HepG2 (cell line): Measurements from ENCODE around the gene FAM83G. TPM values are rescaled to one million over a fixed set of nuclear protein-coding genes. Genes with fewer than 3 reads are reported as not detected.

Experiments used
- ATAC-seq: fragments of 200-7000 bp; cut with Tn5 transposase; 3 replicates; pipeline ENCODE4 v1.9.1; 2020; ENCODE audit warnings: mild to moderate bottlenecking, moderate library complexity
- BruUV-seq: library from RNA; stranded (reverse); fragments of 400-500 nt; replicated peaks from 2 replicates; lab custom pipeline; 2021; lab: Mats Ljungman, UMichigan
- CTCF ChIA-PET: fragments of 300-600 bp; formaldehyde crosslinking; extraction: SDS; loops from one replicate; lab custom pipeline; 2021; ENCODE audit warnings: low total read pairs, inconsistent platforms, low intra/inter-chr PET ratio; lab: Yijun Ruan, JAX
- POLR2A ChIA-PET: fragments of 350-600 bp; sonication (Branson Sonifier 250); formaldehyde crosslinking; loops from one replicate; lab custom pipeline; 2020; ENCODE audit warnings: antibody characterized with exemption, inconsistent platforms; lab: Yijun Ruan, JAX
- DNase-seq: peaks from one replicate; pipeline ENCODE4 v3.0.0-alpha.2; 2015; ENCODE audit warnings: low spot score
- FAIRE-seq: peaks from 3 replicates; lab custom pipeline; 2011; peaks lifted over from hg19 to GRCh38; lab: Jason Lieb, UNC
- H2AFZ ChIP-seq: one replicate; pipeline ENCODE4 v1.6.1; 2011; ENCODE audit warnings: low read length, inconsistent platforms
- H3K27ac ChIP-seq: fragments of 300-600 bp; 3 replicates; pipeline ENCODE4 v1.8.0; 2011; ENCODE audit warnings: mixed run types, mild to moderate bottlenecking, mixed read lengths, low read length, inconsistent platforms; ENCODE audit not compliant: insufficient read depth; ENCODE audit errors: extremely low read length
- H3K27me3 ChIP-seq, 2 experiments: fragments of 200-600 bp in 1 of 2; 2 replicates in 1 of 2; 3 replicates in 1 of 2; pipeline versions ENCODE4 v1.6.0 to v1.8.0; 2011; ENCODE audit warnings: low read length in 2 of 2, mild to moderate bottlenecking in 2 of 2, moderate library complexity in 2 of 2, inconsistent platforms in 1 of 2; ENCODE audit not compliant: insufficient read depth in 2 of 2, control insufficient read depth in 1 of 2
- H3K36me3 ChIP-seq, 2 experiments: fragments of 200-600 bp in 1 of 2; replicated peaks in 1 of 2; 2 replicates in 1 of 2; 3 replicates in 1 of 2; pipeline versions ENCODE4 v1.5.1 to v1.8.0; 2011; ENCODE audit warnings: low read length in 2 of 2, inconsistent platforms in 1 of 2; ENCODE audit not compliant: insufficient read depth in 2 of 2, control insufficient read depth in 1 of 2
- H3K4me1 ChIP-seq: 2 replicates; pipeline ENCODE4 v1.5.1; 2012; ENCODE audit warnings: low read length, inconsistent platforms; ENCODE audit not compliant: insufficient read depth
- H3K4me2 ChIP-seq: 2 replicates; pipeline ENCODE4 v1.6.0; 2011; ENCODE audit warnings: low read depth, low read length, inconsistent platforms
- H3K4me3 ChIP-seq, 3 experiments: fragments of 200-600 bp in 1 of 3; sonication (generic), shearing (Covaris generic) in 1 of 3; replicated peaks in 1 of 3; 2 replicates each; pipeline ENCODE4 v1.5.1; 2011 to 2016; ENCODE audit warnings: low read length in 3 of 3, inconsistent platforms in 2 of 3, low read depth in 2 of 3, mild to moderate bottlenecking in 2 of 3, control low read depth in 1 of 3, mixed read lengths in 1 of 3; ENCODE audit not compliant: insufficient read depth in 1 of 3
- H3K79me2 ChIP-seq: one replicate; pipeline ENCODE4 v1.6.1; 2011; ENCODE audit warnings: low read length, inconsistent platforms; ENCODE audit not compliant: insufficient read depth
- H3K9ac ChIP-seq: 2 replicates; pipeline ENCODE4 v1.6.0; 2011; ENCODE audit warnings: mild to moderate bottlenecking, low read depth, low read length, inconsistent platforms; ENCODE audit not compliant: insufficient read depth
- H3K9me3 ChIP-seq: 2 replicates; pipeline ENCODE4 v1.5.1; 2012; ENCODE audit warnings: mild to moderate bottlenecking, low read length
- H4K20me1 ChIP-seq: 2 replicates; pipeline ENCODE4 v1.6.0; 2011; ENCODE audit warnings: inconsistent platforms, mild to moderate bottlenecking, low read length, moderate library complexity; ENCODE audit not compliant: insufficient read depth
- BCL3 ChIP-seq: sonication (generic); formaldehyde crosslinking; IDR thresholded peaks from 2 replicates; pipeline ENCODE4 v1.5.1; 2020; ENCODE audit warnings: mild to moderate bottlenecking, missing genetic modification reagents, moderate library complexity
- CBX1 ChIP-seq: IDR thresholded peaks from one replicate; pipeline ENCODE4 v1.6.1; 2016; ENCODE audit warnings: antibody characterized with exemption, low read depth
- DZIP1 ChIP-seq: sonication (generic); formaldehyde crosslinking; IDR thresholded peaks from 2 replicates; pipeline ENCODE4 v1.5.0; 2020; ENCODE audit warnings: mild to moderate bottlenecking, missing genetic modification reagents
- ELF4 ChIP-seq: sonication (generic); formaldehyde crosslinking; IDR thresholded peaks from 2 replicates; pipeline ENCODE4 v1.5.0; 2020; ENCODE audit warnings: missing genetic modification reagents, mild to moderate bottlenecking, moderate library complexity, borderline replicate concordance
- EZH2 ChIP-seq: conservative IDR thresholded peaks from 2 replicates; pipeline ENCODE4 v1.6.1; 2012; ENCODE audit warnings: mild to moderate bottlenecking, low read depth, low read length, moderate library complexity
- HBP1 ChIP-seq: IDR thresholded peaks from 2 replicates; pipeline ENCODE4 v1.6.1; 2016; ENCODE audit warnings: low read depth, control low read depth
- HOXA3 ChIP-seq: sonication (generic); formaldehyde crosslinking; IDR thresholded peaks from 2 replicates; pipeline ENCODE4 v1.5.0; 2020; ENCODE audit warnings: missing genetic modification reagents
- MAZ ChIP-seq, 2 experiments: sonication (generic) in 1 of 2; formaldehyde crosslinking in 1 of 2; IDR thresholded peaks; 2 replicates each; pipeline versions ENCODE4 v1.5.0 to v1.6.1; 2012 to 2020; ENCODE audit warnings: low read depth in 2 of 2, mild to moderate bottlenecking in 2 of 2, borderline replicate concordance in 1 of 2, improper control_type of control experiment in 1 of 2, low read length in 1 of 2, missing genetic modification reagents in 1 of 2, moderate library complexity in 1 of 2
- RFX3 ChIP-seq: IDR thresholded peaks from 2 replicates; pipeline ENCODE4 v1.6.1; 2016; ENCODE audit warnings: missing biosample characterization, missing genetic modification reagents
- SIX4 ChIP-seq: sonication (generic); formaldehyde crosslinking; IDR thresholded peaks from 2 replicates; pipeline ENCODE4 v1.4.0; 2020; ENCODE audit warnings: missing genetic modification reagents
- TCF7 ChIP-seq: sonication (generic); IDR thresholded peaks from 2 replicates; pipeline ENCODE4 v1.6.1; 2016; ENCODE audit warnings: antibody characterized with exemption, low read depth
- ZNF136 ChIP-seq: sonication (generic); formaldehyde crosslinking; IDR thresholded peaks from 2 replicates; pipeline ENCODE4 v1.8.1; 2022; ENCODE audit warnings: low read depth, mild to moderate bottlenecking, moderate library complexity, missing genetic modification reagents
- ZNF317 ChIP-seq: sonication (generic); formaldehyde crosslinking; IDR thresholded peaks from 2 replicates; pipeline ENCODE4 v1.5.0; 2020; ENCODE audit warnings: mild to moderate bottlenecking, missing genetic modification reagents
- WGBS: methylation state at CpG from one replicate; pipeline ENCODE4 v1.1.6; 2017; ENCODE audit warnings: low lambda C conversion rate; 5-methylcytosine and 5-hydroxymethylcytosine counted together
- in situ Hi-C: cut with HindIII; loops from 2 replicates; pipeline ENCODE4 v1.10.0; 2017; ENCODE audit warnings: low pct_unique_long_range_greater_than_20kb; ENCODE audit not compliant: extremely low pct_ligation_motif_present
- intact Hi-C: fragments of 100-400 bp; cut with micrococcal nuclease; formaldehyde crosslinking; loops from one replicate; pipeline ENCODE4 v1.10.0; 2022; ENCODE audit not compliant: unreplicated experiment
- polyA plus RNA-seq, 8 experiments: library from polyadenylated mRNA; depleted of rRNA in 3 of 8; stranded (reverse) in 7 of 8; unstranded in 1 of 8; fragments of >200 nt; fragmentation: Illumina TruSeq in 4 of 8; extraction: Trizol in 4 of 8; gene quantifications; 2 replicates each; pipeline versions ENCODE4 v1.2.1 to v1.2.3, GENCODE V29; 2011 to 2016; ENCODE audit warnings: low read depth in 4 of 8, missing spikeins in 1 of 8, mixed read lengths in 1 of 8; ENCODE audit not compliant: insufficient read depth in 1 of 8
- total RNA-seq, 5 experiments: library from RNA; depleted of rRNA; stranded (reverse); fragments of >200 nt; fragmentation: Illumina TruSeq; extraction: Trizol; gene quantifications; 2 replicates each; pipeline ENCODE4 v1.2.3, GENCODE V29; 2016; ENCODE audit warnings: low read depth in 1 of 5
- TF ChIP-seq, protein P1 (sequence below): IDR thresholded peaks from 2 replicates; pipeline ENCODE4 v1.6.1; 2018; ENCODE audit warnings: missing genetic modification reagents, mild to moderate bottlenecking, missing compliant biosample characterization
- TF ChIP-seq, protein P2 (sequence below): sonication (generic); formaldehyde crosslinking; IDR thresholded peaks from 2 replicates; pipeline ENCODE4 v1.8.1; 2023; ENCODE audit warnings: mild to moderate bottlenecking, inconsistent platforms, moderate library complexity, missing genetic modification reagents, borderline replicate concordance

FAM83G gene
- total and polyA plus RNA-seq, 2 of the 13 experiments (the other 11 are each of a cell fraction or from before 2014, with no cell fraction given): 13.7 to 18.6 TPM

- no peak overlapping the region for H2AFZ ChIP-seq
- H3K9me3 ChIP-seq: no peaks in the 10 kb centered on the region
- ATAC-seq (no peak), FAIRE-seq (no peak), DNase-seq (no peak)
- peaks cover 12% of the 10 kb centered on the region for H3K4me1 ChIP-seq
- no peaks in the 10 kb centered on the region for H3K27me3 ChIP-seq
- intact Hi-C loops: no loop called here
- in situ Hi-C loops: no loop called here
- POLR2A ChIA-PET: no interaction called here
- no peak overlapping the region for H3K9ac ChIP-seq
- no TSS peak for BruUV-seq
- CTCF ChIA-PET: no interaction called here
- WGBS: 95% methylated on average over 3 of the region's 3 CpGs
- H3K4me3 ChIP-seq: no peak overlapping the region
- peaks cover 3% of the 10 kb centered on the region; the same call in 1 of the 2 replicates for H4K20me1 ChIP-seq
- H3K4me2 ChIP-seq: no peak overlapping the region
- peaks cover 9 to 67% of the 10 kb centered on the region in 2 experiments; a peak in 4 of 5 replicates for H3K36me3 ChIP-seq
- no peak overlapping the region for H3K27ac ChIP-seq
- H3K79me2 ChIP-seq: peaks cover 59% of the 10 kb centered on the region
- TF ChIP-seq MAZ (IDR thresholded peaks at IDR 0.05; ENCODE audit: borderline replicate concordance, low read depth, low read length): no peak
- TF ChIP-seq MAZ (CRISPR knock-in tag; IDR thresholded peaks at IDR 0.05; ENCODE audit: low read depth): no peak
- no peak for TF ChIP-seq ZNF317 (CRISPR knock-in tag)
- TF ChIP-seq HBP1 (CRISPR knock-in tag): no peak
- TF ChIP-seq, protein P1, sequence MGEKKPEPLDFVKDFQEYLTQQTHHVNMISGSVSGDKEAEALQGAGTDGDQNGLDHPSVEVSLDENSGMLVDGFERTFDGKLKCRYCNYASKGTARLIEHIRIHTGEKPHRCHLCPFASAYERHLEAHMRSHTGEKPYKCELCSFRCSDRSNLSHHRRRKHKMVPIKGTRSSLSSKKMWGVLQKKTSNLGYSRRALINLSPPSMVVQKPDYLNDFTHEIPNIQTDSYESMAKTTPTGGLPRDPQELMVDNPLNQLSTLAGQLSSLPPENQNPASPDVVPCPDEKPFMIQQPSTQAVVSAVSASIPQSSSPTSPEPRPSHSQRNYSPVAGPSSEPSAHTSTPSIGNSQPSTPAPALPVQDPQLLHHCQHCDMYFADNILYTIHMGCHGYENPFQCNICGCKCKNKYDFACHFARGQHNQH (CRISPR knock-in tag): no peak
- no peak for TF ChIP-seq BCL3 (CRISPR knock-in tag)
- no peak for TF ChIP-seq TCF7
- TF ChIP-seq RFX3: no peak
- no peak for TF ChIP-seq EZH2
- TF ChIP-seq, protein P2, sequence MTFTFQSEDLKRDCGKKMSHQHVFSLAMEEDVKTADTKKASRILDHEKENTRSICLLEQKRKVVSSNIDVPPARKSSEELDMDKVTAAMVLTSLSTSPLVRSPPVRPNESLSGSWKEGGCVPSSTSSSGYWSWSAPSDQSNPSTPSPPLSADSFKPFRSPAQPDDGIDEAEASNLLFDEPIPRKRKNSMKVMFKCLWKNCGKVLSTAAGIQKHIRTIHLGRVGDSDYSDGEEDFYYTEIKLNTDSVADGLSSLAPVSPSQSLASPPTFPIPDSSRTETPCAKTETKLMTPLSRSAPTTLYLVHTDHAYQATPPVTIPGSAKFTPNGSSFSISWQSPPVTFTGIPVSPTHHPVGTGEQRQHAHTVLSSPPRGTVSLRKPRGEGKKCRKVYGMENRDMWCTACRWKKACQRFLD (CRISPR knock-in tag): no peak
- TF ChIP-seq ELF4 (CRISPR knock-in tag): no peak
- TF ChIP-seq DZIP1: no peak
- no peak for TF ChIP-seq ZNF136 (CRISPR knock-in tag)
- no peak for TF ChIP-seq CBX1
- no peak for TF ChIP-seq SIX4 (CRISPR knock-in tag)
- no peak for TF ChIP-seq HOXA3 (CRISPR knock-in tag)
Measured at GRCh38 chr17:18995220-18995619, 9.3 kb downstream of the FAM83G start.
